NCI-H748 (cell line): ENCODE results near the gene PLET1.

Source experiments
- DNase-seq: peaks from one replicate; lab custom pipeline; 2025; ENCODE audit not compliant: unreplicated experiment; lab: John Stamatoyannopoulos, UW

The PLET1 gene

DNA sequence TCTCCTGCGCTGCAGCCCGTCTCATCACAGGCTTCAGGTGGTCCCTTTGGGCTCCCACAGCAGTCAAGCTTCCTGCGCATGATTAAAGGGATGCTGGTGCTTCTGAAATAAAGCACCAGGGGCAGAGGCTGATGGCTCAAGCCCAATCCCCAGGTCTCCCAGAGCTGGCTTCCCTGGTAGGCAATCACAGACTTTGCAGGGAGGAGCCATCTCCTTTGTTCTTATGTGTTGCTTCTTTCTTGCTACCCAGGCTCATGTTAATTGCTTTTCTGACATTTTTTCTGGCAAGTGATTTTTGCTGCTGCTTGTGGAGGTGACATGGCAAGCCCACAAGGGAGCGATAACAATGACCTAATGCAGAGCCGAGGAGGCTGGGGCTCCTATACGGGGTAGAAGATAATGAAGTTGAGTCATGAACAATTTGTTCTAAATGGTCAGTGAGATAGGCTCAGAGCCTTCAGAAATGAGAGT is 25.2 kb upstream of the PLET1 start:
- DNase-seq = no peak

DNA sequence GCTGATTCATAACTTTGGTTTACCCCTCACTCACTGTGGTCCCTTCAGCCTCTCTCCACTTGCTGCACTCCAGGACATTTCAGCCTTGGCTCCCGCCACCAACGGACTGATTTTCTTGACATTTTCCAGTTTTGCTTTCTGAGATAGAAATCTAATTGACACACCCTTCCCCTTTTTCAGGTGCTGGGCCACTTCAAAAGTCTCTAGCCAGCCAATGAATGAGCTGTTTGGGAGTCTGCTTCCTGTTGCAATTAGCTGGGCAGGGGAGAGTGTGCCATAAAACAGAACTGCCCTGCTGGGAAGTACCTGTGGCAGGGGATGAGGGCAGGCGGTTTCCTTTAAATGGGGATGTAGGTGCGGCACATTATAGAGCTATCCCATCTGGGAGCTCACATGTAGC is 21.1 kb upstream of the PLET1 start:
- DNase-seq = peak; percentile 72

DNA sequence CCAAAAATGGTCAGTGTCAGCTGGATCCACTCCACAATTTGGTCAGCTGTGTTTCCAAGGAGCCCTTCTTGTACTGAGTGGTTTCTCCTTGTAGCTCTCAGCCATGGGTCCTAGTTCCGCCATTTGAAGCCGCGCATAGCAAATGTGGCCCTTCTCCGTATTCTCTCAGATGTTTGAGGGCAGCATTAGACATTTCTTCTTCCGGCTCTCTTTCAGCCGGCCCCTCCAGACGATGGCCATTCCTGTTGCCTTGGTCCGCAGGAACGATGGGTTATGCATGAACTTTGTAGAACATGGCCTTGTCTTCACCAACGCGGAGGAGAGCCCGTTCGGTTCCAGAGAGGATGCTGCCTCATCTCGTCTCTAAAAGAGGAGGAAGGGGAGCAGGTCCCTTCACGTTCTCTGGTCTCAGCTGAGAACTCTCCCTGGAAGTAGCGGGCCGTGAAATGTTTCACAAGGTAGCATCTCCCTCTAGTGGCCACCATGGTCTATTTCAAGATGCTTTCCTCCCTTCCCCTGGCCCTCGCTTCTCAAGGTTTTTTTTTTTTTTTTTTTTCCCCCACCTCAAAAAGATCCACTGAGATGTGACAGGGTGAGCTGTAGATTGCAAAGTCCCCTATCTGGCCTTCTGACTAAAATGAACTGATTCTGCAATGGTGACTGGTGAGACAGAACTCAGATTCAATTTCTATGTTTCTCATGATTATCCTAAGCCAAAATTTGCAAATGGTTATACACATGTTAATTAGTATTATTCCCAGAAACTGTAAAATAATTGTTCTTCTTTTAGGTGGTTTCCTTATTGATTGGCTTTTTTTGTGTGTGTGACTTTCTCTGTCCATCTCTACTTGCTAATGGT is 19.8 kb upstream of the PLET1 start:
- peak; percentile 87 for DNase-seq

DNA sequence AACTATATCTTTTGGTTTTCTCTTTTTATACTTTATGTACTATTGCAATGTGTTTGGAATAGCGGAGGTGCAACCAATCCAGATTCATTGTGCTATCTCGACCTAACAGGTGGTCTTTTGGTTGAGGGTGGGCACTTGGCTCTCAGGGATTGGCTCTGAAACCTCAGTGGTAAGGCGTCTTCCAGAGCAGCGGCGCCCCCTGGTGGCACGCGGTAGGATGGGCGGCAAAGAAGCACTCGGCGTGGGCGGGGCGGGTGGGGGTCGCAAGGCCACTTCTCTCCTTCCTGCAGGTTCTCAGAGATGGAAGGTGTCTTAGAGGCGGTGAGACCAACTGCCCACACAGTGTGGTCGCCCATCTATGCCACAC is 19.2 kb upstream of the PLET1 start:
- peak; percentile 64 for DNase-seq

DNA sequence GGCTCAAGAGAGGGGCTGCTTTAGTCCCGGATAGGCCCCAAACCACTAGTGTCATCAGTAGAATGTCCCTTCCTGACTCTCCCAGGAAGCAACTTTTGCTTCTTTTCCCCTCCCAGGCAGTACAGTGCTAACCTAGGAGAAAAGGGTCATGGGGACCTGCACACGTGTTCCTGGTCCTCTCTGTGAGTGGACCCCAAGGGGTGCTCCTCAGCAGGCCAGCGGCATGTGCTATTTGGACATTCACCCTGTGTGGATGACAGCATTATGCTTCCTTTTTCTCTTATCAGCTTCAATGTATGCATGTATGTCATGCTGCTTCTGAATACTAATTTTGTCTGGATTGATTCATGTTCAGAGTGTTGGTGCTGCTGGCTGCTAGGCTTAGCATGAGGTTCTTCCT is 18.1 kb upstream of the PLET1 start:
- DNase-seq = no peak

DNA sequence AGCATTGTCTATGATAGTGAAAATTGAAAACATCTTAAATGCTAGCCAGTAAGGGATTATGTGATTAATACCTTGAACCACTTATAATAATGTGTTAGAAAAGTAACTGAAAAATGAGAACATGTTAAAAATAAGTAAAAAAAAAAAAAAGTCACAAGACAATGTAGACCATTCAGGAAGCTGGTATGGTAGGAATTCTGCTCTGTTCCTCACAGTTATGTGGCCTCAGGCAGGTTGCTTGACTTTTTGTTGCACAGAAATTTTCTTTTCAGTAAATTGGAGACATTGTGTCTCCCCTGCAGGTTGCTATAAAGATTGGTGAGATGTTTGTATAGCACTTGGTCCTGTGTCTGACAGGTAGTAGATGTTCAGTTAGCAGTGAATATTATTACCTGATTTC is 17.3 kb upstream of the PLET1 start:
- DNase-seq = no peak

DNA sequence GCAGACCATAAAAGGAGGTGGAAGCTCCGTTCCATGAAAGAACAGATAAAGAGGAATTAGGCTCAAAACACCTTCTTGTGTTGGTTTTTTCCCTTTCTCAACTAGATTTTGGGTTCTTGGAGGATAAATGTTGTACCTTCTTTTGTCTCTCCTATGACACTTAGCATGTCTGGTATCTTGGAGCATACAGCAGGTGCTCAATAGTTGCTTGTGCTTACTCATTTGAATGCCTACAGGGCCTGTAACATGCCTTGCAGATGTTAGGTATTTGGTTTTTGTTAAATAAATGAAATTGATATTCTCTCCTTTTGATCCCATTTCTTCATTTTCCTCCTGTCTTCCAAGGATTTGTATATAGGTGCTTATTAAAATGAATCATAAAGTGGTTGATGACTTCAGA is 16.4 kb upstream of the PLET1 start:
- no peak for DNase-seq

DNA sequence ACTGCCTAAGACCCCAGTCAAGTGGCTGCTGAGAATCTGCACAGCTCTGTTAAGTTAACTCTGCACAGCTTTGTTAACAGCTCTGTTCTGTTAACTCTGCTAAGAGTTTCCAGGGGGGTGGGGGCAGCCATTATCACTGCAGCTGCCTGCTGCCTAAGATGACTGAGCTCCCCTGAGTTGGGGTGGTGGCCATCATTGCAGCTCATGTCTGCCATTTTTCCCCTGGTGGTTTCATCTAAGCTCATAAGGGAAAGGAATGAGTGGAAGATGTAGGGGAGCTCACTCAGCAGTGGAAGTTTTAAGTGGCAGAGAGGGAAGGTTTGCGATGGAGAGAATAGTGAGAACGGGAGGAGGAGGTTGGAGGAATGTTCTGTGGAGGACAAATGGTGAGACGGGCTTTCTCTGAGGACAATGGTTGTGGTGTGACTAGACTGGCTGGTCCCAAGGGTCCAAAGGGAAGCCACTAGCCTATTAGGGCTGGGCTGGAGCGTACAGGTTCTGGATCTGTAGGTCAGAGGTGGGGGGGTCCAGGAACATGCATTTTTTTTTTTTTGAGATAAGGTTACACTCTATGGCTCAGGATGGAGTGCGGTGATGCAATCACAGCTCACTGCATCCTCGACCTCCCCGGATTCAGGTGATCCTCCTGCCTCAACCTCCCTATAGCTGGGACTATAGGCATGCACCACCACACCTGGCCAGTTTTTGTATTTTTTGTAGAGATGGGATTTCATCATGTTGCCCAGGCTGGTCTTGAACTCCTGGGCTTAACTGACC is 13.5 kb upstream of the PLET1 start:
- no peak for DNase-seq

DNA sequence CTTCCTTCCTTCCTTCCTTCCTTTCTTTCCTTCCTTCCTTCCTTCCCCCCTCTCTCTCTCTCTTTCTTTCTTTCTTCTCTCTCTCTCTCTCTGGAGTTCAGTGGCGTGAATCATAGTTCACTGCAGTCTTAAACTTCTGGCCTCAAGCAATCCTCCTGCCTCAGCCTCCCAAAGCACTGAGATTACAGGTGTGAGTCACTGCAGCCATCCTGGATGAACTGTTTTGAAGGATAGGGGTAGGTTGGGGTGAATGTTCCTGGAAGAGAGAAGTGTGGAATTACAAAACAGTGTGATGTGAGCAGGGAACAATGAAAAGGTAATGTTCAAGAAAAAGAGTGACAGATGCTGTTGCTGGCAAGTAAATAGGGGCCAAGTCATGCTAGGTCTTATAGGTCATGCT is 12.4 kb upstream of the PLET1 start:
- no peak for DNase-seq

DNA sequence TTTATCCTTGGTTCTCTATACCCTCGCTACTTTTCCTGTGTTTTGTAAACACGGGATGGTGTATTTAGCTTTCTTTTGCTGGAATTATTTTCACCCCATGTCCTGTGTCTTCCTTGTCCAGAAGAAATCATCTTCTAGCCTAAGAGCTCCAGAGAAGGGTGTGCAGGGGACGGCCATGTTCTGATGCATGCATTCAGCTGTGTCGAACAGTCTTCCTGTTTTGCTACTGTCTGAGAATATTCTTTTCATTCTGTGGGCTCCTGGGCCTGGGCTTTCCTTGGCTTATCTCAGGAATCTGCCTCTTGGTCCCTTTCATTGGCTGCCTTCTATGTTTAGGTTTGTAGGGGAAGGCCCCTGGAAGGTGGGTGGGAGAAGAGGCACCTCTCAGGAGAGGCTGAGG is 10.6 kb upstream of the PLET1 start:
- no peak for DNase-seq

DNA sequence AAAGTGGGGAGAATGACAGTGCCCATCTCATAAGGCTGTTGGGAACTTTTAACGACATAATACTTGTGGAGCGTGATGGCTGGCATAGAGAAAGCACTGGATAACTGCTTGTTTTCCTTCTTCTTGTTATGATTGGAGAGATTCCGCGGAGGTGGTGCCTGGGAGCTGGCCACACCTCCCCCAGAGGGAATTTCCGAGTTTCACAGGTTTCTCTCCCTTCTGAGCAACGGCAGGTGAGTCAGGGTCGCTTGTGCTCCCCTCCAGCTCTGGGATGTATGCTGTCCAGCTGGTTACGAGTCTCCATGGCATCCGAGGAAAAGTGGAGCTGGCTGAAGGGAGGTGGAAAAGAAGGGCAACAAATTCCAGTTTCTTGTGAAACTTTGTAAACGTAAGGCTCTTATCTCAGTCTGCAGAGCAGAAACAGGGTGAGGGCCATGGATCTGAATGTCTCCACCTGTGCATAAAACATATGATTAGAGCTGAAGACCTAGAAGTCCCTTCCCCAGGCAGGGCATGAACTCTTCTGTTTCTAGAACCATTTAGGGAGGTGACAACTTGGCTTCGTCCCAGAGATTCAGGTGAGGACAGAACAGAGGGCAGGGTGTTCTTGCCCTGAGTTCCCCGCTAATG is 10.0 kb upstream of the PLET1 start:
- no peak for DNase-seq

DNA sequence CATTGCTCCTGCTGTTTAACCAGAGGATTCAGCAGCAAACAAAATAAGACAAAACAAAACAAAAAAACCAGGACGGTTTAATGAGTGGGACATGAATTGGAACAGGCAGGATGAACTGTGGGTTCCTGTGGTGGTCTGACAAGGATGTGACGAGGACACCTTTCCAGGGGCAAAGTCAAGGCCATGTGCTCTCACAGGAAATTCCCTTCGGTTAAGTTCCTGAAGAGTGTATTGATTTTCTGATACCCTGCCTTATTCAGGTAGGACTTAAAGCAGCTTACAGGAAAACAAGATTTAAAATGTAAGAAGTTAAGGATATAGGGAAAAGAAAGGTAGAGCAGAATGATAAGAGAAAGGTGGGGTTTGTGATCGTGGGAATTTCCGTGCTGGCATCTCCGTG is 8.5 kb upstream of the PLET1 start:
- no peak for DNase-seq

DNA sequence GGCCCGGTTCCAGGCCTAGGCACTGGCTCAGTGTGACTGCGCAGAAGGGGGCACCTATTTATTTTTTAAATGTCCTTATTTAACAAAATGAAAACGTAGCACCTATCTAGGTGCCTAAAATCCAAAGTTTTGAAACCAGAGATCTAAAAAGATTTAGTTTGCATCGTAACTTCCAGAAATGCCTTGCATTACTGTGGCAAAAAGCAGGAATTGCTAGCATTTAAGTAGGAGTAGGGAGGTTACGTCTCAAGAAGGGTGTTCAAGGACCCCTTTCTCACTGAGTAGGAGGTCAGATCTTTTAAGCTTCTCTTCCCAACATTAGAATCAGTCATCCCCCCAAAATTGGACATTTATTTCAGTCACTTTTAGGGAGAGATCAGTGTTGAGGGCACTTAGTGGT is 7.7 kb upstream of the PLET1 start:
- DNase-seq = no peak

DNA sequence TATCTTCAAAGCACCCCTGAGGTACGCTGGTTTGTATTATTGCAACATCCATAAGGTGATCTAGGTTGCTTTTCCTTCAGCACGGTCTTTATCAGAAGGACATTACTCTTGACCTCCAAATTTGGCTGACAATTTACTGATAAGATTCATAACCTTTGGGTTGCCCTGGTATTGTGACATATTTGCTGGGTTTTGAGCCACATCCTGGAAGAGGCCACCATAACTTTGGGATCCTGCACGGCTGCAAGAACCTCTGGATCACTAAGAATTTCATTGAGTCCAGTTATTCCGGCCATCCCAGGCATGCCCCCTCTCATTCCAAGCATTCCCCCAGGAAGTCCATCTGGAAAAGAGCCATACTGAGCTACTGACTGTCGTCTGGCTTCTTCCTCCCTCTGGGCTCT is 6.5 kb upstream of the PLET1 start:
- no peak for DNase-seq

DNA sequence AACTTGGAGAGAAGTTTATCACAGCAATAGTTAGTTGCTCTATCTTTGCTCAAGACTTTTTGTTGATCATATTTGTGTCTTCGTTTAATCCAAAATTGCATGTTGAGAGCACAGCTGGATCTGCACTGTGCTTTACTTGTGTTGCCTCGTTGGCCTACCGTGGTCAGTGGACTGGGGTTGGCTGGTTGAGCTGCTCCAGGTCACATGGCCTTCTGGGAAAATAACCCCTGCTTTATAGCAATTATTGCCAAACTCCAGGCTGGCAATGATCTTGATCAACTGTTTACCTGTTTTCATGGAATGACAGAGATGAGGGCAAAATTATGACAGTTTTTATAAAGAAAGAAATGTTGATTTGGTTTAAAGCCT is 5.7 kb upstream of the PLET1 start:
- DNase-seq = no peak

DNA sequence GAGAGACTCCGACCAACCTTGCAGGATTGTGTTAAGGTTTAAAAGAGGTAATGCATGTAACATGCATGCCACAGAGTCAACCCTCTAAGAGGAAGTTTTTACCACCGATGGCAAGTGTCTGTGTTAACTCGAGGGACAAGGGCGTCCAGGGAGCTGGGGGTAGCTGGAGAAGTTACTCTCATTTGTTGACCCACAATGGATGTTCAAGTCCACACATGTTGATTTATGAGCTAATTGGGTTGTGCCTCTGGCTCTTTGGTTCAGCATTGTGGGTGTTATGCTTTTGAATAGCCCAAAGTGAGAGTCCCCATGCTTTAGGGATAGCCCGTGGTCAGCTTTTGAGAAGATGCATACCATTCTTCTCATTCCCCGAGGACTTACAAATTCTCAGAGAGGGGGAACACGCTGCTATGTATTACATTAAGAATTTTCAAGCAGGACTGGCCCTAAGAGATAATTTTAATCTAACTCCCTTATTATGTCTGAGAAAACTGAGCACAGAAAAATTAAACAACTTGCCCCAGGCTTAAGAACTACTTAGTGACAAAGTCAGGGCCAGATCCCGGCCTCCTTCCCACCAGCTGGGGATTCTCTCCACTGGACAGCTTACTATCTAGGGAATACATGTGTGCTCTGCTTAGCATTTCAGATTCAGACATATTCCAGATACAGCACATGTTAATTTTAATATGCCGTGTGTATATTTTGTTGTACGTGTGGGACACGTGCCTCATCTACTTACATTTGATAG is 5.2 kb upstream of the PLET1 start:
- DNase-seq = no peak

DNA sequence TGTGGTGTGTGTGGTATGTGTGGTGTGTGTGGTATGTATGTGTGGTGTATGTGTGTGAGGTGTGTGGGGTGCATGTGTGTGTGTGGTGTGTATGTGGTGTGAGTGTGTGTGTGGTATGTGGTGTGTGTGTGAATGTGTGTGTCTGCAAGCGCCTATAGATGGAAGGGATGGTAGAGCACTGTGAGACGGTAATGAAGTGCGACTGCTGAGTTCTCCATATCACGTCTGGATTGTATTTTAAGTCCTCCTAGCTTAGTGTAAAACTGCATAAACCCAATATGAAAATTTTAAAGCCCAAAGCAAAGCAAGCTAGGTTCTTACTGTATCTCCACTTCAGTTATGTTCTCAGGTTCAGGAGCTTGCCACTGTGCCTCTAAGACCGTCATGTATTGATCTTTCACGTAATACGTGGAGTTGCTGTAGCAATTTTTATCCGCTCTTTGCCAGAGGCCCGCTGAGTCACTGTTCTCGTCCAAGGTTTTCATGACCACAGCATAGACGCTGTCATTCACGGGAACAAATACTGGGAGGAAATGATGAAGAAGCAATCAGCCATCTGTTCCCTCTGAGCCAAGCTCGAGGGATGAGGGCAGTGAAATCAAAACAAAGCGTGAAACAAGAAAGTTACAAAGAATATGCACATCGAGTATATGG is 5.5 kb downstream of the PLET1 start:
- DNase-seq = peak; percentile 6

DNA sequence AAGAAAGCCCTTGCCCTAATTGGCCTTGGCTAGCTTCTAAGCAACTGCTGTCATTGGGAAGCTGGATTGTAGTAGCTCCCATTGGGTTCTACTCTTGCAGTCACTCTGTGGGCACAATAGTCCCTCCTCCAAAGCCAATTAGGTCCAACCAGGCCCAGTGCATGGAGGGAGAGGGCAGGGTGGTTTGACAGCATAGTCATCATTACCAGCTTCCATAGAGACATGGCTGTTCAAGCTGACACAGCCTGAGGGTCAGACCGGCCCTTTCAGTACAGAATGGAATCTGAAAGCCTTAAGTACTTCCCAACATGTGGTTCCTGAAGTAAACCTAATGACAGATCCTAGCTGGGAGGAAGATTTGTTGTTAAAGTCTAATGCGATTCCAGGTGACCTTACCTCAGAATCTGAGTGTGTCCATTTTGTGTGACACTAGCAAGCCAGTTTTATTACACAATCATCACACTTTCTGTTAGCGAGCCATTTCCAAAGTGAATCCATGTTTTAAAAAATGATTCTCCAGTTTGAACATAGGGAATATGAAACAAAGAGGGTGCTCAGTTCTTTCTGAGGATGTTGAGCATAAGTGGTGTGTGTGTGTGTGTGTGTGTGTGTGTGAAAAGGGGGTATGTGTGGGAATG is 6.9 kb downstream of the PLET1 start:
- DNase-seq = no peak

DNA sequence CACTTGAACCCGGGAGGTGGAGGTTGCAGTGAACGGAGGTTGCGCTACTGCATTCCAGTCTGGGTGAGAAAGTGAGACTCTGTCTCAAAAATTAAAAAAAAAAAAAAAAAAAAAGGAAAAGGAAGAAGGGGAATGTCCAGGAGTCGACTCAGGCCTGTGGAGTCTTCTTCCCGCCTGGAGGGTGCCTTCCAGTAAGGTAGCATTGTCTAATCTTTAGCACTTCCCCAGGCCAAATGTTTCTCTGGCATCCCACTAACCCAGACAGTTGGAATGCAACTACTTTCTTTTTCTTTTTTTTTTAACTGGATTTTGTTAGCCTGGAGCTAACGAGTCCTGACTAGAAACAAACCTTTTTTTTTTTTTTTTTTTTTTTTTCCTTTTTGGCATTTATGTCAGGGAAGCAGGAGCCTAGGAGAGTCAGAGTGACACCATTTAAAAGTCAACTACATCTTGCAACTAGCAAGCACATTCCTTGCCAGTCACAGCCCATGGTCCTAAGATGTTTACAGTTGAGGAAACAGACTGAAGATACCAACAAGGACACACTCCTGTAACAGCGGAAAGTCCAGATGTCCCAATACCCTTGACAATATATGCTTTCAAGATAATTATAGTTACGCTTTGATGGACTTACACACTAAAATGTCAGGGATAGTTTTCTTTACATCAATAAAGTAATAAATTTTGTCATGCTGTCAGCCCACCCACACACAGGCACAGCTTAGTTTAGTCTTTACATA is 10.6 kb downstream of the PLET1 start:
- DNase-seq = no peak

DNA sequence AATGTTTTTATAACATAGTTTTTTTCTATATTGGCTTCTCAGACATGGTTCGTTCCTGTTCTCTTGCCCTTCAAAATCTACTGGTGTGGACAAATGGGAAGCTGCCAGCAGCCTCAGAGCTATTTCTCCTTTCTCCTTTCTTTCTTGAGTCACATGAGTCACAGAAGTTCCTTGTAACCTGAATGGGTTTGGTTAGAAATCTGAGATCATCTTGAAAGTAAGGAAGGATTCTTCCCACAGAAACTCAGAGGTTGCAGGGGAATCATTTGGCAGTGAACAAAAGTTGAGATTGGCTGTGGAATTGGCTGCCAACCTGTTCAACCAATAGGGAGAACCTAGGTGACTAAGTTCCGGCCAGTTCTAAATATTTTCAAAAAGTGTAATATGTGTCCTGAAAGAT is 12.5 kb downstream of the PLET1 start:
- no peak for DNase-seq
